ENCODE measurements around the gene ZNF253. TPM values are rescaled to one million over a fixed set of nuclear protein-coding genes. Genes with fewer than 3 reads are reported as not detected.

The ZNF253 gene
- 10 to 100 TPM in 2 of 3 donors, 1 to 10 TPM in 1; 8.6 to 14.7 (median 10.1) TPM for total RNA-seq
- 23.9 TPM for total RNA-seq (2013)

DNA sequence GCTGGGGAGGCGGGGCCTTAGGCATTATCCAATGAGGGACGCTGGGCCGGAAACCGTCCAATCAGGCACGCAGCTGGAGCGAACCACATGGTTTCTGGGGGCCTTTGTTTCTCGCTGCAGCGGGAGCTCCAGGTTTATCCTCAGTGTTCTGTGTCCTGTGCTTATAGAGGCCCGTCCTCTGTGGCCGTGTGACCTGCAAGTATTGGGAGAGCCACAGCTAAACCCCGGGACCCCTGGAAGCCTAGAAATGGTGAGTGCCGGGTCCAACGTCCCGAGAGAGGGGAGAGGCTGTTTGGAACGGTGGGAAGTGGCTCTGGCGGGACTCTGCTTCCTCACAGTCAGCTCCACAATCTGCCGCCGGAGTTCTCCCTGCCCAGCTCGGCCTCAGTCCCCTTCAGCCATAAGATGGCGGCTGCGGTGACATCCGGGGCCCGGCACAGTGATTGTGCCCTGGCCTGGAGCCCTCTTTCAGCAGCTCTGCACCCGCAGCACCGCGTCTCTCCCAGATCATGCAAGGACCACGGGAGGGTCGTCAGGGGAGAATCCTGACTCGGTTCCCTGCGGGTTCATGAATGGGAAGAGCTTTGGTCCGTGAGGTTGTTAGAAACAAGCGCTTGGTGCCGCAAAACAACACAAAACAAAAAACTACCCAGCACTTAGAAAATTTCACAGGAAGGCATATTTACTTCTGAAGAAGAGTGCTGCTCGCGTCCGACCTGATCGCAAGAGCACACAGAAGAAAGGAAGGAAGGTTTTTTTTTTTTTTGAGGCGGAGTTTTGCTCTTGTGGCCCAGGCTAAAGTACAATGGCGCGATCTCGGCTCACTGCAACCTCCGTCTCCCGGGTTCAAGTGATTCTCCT is at the start of gene ZNF253:
TSS of gene ZNF253 (plus strand) at position 133 of the 861 bp plus-strand sequence. CDS start at position 248, 115 bp downstream.
- WGBS (ENCODE audit: insufficient coverage), result under 1% methylated on average over 40 of the region's 43 CpGs
- no peaks in the 10 kb centered on the region for H3K9me3 ChIP-seq (ENCODE audit: control insufficient read depth, insufficient read depth, low read length)
- ATAC-seq (peak; percentile 88 to 97 (median 89)), DNase-seq (peak; percentile 94 to 96)
- H3K4me1 ChIP-seq (ENCODE audit: control insufficient read depth, insufficient read depth, low read length), result peaks cover 16% of the 10 kb centered on the region
- H3K9me3 Mint-ChIP-seq, result no peaks in the 10 kb centered on the region
- intact Hi-C loops (cut with micrococcal nuclease), result loop anchor here (1.0 kb wide), 3 partner anchors 45 to 198 kb away; partner anchors contain the start of genes ZNF101 and ZNF506
- H3K4me1 Mint-ChIP-seq, result peaks cover 43 to 51% of the 10 kb centered on the region in 2 donors
- H3K27ac ChIP-seq (ENCODE audit: low read length), result peak within 1 kb of the TSS; percentile 91
- peak within 1 kb of the TSS; percentile 95 for H3K4me3 ChIP-seq (ENCODE audit: low read length)
- TF ChIP-seq CTCF (IDR thresholded peaks at IDR 0.05), result no peak
- H3K36me3 Mint-ChIP-seq, result no peaks in the 10 kb centered on the region
- no peaks in the 10 kb centered on the region for H3K36me3 ChIP-seq (ENCODE audit: control insufficient read depth, insufficient read depth, low read length)
- H3K27ac Mint-ChIP-seq, result peak within 1 kb of the TSS; percentile 97 to 98
- peaks cover 0 to 3% of the 10 kb centered on the region in 2 donors for H3K27me3 Mint-ChIP-seq (ENCODE audit: low read depth in 2 of 2)
- H3K4me3 Mint-ChIP-seq, result peak within 1 kb of the TSS; percentile 99
- H3K27me3 ChIP-seq (ENCODE audit: control insufficient read depth, insufficient read depth, low read length), result no peaks in the 10 kb centered on the region

DNA sequence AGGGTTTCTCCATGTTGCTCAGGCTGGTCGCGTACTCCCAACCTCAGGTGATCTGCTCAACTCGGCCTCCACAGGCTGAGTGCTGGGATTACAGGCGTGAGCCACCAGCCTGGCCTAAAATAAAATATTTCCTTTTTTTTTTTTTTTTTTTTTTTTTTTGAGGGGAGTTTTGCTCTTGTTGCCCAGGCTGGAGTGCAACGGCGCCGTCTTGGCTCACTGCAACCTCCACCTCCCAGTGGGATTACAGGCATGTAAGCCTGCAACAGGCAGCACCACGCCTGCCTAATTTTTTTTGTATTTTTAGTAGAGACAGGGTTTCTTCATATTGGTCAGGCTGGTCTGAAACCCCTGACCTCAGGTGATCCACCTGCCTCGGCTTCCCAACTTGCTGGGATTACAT is 49.0 kb upstream of the ZNF253 start:
- Histone ChIP-seq H3K27me3 (ENCODE audit: control insufficient read depth, insufficient read depth, low read length) (no peaks in the 10 kb centered on the region), H3K36me3 (ENCODE audit: control insufficient read depth, insufficient read depth, low read length) (peaks cover 3% of the 10 kb centered on the region), H3K4me1 (ENCODE audit: control insufficient read depth, insufficient read depth, low read length) (peaks cover 22% of the 10 kb centered on the region), H3K4me3 (ENCODE audit: low read length) (no peak overlapping the region), H3K9me3 (ENCODE audit: control insufficient read depth, insufficient read depth, low read length) (no peaks in the 10 kb centered on the region), H3K27ac (ENCODE audit: low read length) (peak overlapping the region; percentile 3)
- Mint-ChIP-seq H3K27ac (peak overlapping the region; percentile 68 to 81), H3K27me3 (ENCODE audit: low read depth in 2 of 2) (no peaks in the 10 kb centered on the region), H3K9me3 (no peaks in the 10 kb centered on the region), H3K4me3 (no peak overlapping the region), H3K4me1 (peaks cover 61% of the 10 kb centered on the region in 2 donors), H3K36me3 (no peaks in the 10 kb centered on the region)
- WGBS (ENCODE audit: insufficient coverage), result 94% methylated on average over 4 of the region's 9 CpGs
- intact Hi-C loops (cut with micrococcal nuclease), result no loop called here
- DNase-seq (no peak), ATAC-seq (no peak)
- TF ChIP-seq CTCF (IDR thresholded peaks at IDR 0.05), result no peak

DNA sequence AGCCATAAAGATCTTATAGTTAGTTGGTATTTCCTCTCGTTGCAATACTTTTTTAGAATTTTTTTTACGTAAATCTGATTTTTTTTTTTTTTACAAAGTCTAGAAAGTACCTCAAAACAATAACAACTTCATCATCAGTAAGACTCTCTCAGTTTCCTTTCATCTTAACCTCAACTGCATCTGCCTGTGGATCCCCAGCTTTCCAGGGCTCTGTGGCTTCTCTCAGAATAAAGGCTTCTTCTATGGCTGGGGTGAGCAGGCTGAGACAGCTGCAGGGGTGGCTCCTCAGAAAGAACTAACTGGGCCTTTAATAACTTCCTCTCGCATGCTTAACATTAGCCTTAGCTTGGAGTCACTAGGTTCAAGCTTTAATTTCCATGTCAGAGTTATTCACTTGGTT is 48.3 kb upstream of the ZNF253 start:
- Mint-ChIP-seq H3K27me3 (ENCODE audit: low read depth in 2 of 2) (no peaks in the 10 kb centered on the region), H3K36me3 (no peaks in the 10 kb centered on the region), H3K27ac (peak overlapping the region; percentile 68 to 81), H3K9me3 (no peaks in the 10 kb centered on the region), H3K4me3 (peak overlapping the region; percentile 49), H3K4me1 (peaks cover 54% of the 10 kb centered on the region in 2 donors)
- DNase-seq, result peak in 1 of 2 donors; percentile 85
- ATAC-seq, result no peak
- Histone ChIP-seq H3K36me3 (ENCODE audit: control insufficient read depth, insufficient read depth, low read length) (peaks cover 3% of the 10 kb centered on the region), H3K4me3 (ENCODE audit: low read length) (no peak overlapping the region), H3K27ac (ENCODE audit: low read length) (no peak overlapping the region), H3K9me3 (ENCODE audit: control insufficient read depth, insufficient read depth, low read length) (no peaks in the 10 kb centered on the region), H3K4me1 (ENCODE audit: control insufficient read depth, insufficient read depth, low read length) (peaks cover 26% of the 10 kb centered on the region), H3K27me3 (ENCODE audit: control insufficient read depth, insufficient read depth, low read length) (no peaks in the 10 kb centered on the region)
- 74% methylated on average over 3 of the region's 3 CpGs for WGBS (ENCODE audit: insufficient coverage)
- no peak for TF ChIP-seq CTCF (IDR thresholded peaks at IDR 0.05)
- intact Hi-C loops (cut with micrococcal nuclease), result no loop called here
